Lower leg skin (tissue), 4 donors: ENCODE data around the gene TMTC2. TPM values are rescaled to one million over a fixed set of nuclear protein-coding genes. Genes with fewer than 3 reads are reported as not detected.
"Not testable (repeated sequence)": the region's sequence is repeated elsewhere in the genome, so short reads cannot be mapped to it uniquely, and the experiment has no call there.

Experiments
- DNase-seq, 2 donors: peaks; one replicate each; pipeline ENCODE4 v3.0.0-alpha.2; 2019; ENCODE audit warnings: low spot score in 2 of 2
- H3K4me3 ChIP-seq: fragments of 200-600 bp; sonication (generic); 2 replicates; pipeline ENCODE4 v1.5.1; 2017; ENCODE audit warnings: mild to moderate bottlenecking, low read depth; ENCODE audit not compliant: poor library complexity, severe bottlenecking
- CTCF ChIP-seq, 3 donors: fragments of 450-650 bp; IDR thresholded peaks; one replicate each; pipeline ENCODE4 v1.5.1; 2016; ENCODE audit warnings: antibody characterized with exemption in 3 of 3, mild to moderate bottlenecking in 3 of 3, moderate library complexity in 2 of 3
- POLR2A ChIP-seq, 2 donors: fragments of 450-650 bp; IDR thresholded peaks; one replicate each; pipeline ENCODE4 v1.6.1; 2016 to 2017; ENCODE audit warnings: antibody characterized with exemption in 2 of 2, mild to moderate bottlenecking in 1 of 2, moderate library complexity in 1 of 2
- WGBS, 2 donors: methylation state at CpG; one replicate each; pipeline ENCODE4 v1.1.5; 2018; 5-methylcytosine and 5-hydroxymethylcytosine counted together
- intact Hi-C: fragments of 100-400 bp; cut with DNase I; formaldehyde crosslinking; loops from one replicate; pipeline ENCODE4 v1.15.0; 2023; ENCODE audit warnings: low total_unique reads
- total RNA-seq, 4 donors: library from RNA; depleted of rRNA; stranded (reverse); fragments of >200 nt; gene quantifications; one replicate each; pipeline ENCODE4 v1.1.0, GENCODE V29; 2016

The TMTC2 gene
- total RNA-seq, 4 donors from 2014 or later: 12.9 to 17.4 (median 14.5) TPM

DNA sequence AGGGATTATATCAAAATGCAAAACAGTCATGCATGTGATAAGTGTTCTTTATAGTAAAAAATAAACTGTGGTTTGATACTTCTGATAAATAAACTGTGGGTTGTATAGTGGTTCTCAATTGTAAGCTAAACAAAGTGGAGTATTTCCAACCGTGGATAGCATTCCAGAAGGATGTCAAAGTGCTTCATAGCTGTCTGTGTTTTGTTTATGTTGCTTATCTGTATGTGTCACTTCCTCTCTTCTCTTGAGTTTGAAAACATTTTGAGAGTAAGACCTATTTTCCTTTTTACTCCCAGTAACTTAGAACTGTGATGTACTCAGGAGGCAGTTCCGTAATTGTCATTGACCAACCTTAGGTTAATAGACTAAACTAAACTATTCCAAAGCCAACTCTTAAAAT lies 415.8 kb downstream of the TMTC2 start:
- intact Hi-C loops: no loop called here
- no peak overlapping the region for H3K4me3 ChIP-seq
- no peak for DNase-seq
- WGBS, 2 donors: 73 to 82% methylated on average over 2 of the region's 2 CpGs
- TF ChIP-seq CTCF (IDR thresholded peaks at IDR 0.05): no peak
- no peak for TF ChIP-seq POLR2A (IDR thresholded peaks at IDR 0.05)

GRCh38 chr12:83106873-83107272 lies 420.2 kb downstream of the TMTC2 start:
- 76 to 84% methylated on average over 1 of the region's 1 CpG for WGBS, 2 donors
- TF ChIP-seq POLR2A (IDR thresholded peaks at IDR 0.05) (no peak), CTCF (IDR thresholded peaks at IDR 0.05) (no peak)
- no peak overlapping the region for H3K4me3 ChIP-seq
- DNase-seq: no peak
- intact Hi-C loops: no loop called here

- DNase-seq: no peak
- H3K4me3 ChIP-seq: no peak overlapping the region
- intact Hi-C loops: no loop called here
- TF ChIP-seq CTCF (IDR thresholded peaks at IDR 0.05): no peak
- no peak for TF ChIP-seq POLR2A (IDR thresholded peaks at IDR 0.05)
- WGBS, 2 donors: 61 to 73% methylated on average over 1 of the region's 1 CpG
Measured at GRCh38 chr12:83110424-83110823, 423.7 kb downstream of the TMTC2 start.

DNA sequence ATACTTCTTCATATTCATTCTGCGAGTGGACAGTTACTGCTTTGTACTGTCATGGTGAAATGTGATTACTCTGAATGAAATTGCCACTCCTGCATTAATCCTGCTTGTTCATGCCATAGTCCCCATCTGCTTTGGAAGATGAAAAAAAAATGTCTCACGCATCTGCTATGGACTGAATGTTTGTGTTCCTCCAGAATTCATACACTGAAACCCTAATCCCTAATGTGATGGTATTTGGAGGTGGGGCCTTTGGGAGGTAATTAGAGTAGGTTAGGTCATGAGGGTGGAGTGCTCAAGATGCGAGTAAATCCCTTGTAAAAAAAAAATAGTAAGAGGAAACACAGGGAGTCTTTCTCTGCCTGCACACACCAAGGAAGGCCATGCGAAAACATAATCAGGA lies 427.2 kb downstream of the TMTC2 start:
- 65 to 67% methylated on average over 4 of the region's 4 CpGs for WGBS, 2 donors
- TF ChIP-seq POLR2A (IDR thresholded peaks at IDR 0.05) (no peak), CTCF (IDR thresholded peaks at IDR 0.05) (no peak)
- intact Hi-C loops: no loop called here
- no peak for DNase-seq
- H3K4me3 ChIP-seq: no peak overlapping the region

DNA sequence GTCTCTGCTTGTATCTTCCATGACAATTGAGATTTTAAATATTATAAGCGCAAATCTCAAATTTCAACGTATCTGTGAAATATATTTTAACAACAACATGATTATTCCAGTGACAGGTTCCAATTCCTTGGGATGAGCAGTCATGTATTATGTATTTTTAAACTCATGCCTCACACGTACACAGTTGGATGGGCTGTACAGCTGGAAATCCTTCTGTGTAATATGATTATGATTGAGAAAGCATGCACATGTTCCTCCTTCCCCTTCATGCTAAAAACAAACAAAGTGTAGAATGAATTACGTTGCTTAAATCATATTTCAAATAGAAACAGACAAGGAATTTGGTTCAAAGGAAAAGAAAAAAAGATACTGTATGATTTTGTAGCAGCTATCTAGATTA lies 428.3 kb downstream of the TMTC2 start:
- 69 to 78% methylated on average over 4 of the region's 4 CpGs for WGBS, 2 donors
- intact Hi-C loops: no loop called here
- H3K4me3 ChIP-seq: no peak overlapping the region
- DNase-seq: no peak
- no peak for TF ChIP-seq CTCF (IDR thresholded peaks at IDR 0.05)
- no peak for TF ChIP-seq POLR2A (IDR thresholded peaks at IDR 0.05)

DNA sequence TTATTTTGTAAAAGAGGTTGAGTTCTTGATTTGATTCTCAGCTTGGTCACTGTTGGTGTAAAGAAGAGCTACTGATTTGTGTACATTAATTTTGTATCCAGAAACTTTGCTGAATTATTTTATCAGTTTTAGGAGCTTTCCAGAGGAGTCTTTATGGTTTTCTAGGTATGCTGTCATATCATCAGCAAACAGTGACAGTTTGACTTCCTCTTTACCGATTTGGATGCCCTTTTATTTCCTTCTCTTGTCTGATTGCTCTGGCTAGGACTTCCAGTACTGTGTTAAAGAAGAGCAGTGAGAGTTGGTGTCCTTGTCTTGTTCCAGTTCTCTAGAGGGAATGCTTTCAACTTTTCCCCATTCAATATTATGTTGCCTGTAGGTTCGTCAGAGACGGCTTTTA lies 431.2 kb downstream of the TMTC2 start:
- DNase-seq, H3K4me3 ChIP-seq, intact Hi-C loops: not testable (repeated sequence)
- 86 to 95% methylated on average over 3 of the region's 3 CpGs for WGBS, 2 donors
